Neutrophil (primary cell): Measurements from ENCODE around the gene FAM167B.

Source experiments
- H3K27ac ChIP-seq: fragments of 200-600 bp; sonication (generic); 2 replicates; pipeline ENCODE4 v1.5.1; 2016; ENCODE audit warnings: mild to moderate bottlenecking, moderate library complexity
- H3K27me3 ChIP-seq: fragments of 200-600 bp; sonication (generic); 2 replicates; pipeline ENCODE4 v1.6.0; 2016; ENCODE audit warnings: mild to moderate bottlenecking
- H3K36me3 ChIP-seq: fragments of 200-600 bp; sonication (generic); 2 replicates; pipeline ENCODE4 v1.5.1; 2017
- H3K4me1 ChIP-seq, 2 experiments: fragments of 200-600 bp in 1 of 2; sonication (generic) in 1 of 2; 1 replicate in 1 of 2; 2 replicates in 1 of 2; pipeline versions ENCODE4 v1.5.1 to v1.6.1; 2013 to 2016; ENCODE audit warnings: low read depth in 1 of 2, low read length in 1 of 2, mild to moderate bottlenecking in 1 of 2, moderate library complexity in 1 of 2; ENCODE audit not compliant: control insufficient read depth in 1 of 2, insufficient read depth in 1 of 2
- H3K4me3 ChIP-seq, 2 experiments: fragments of 200-600 bp in 1 of 2; sonication (generic) in 1 of 2; 1 replicate in 1 of 2; 2 replicates in 1 of 2; pipeline ENCODE4 v1.5.1; 2013 to 2016; ENCODE audit warnings: low read depth in 1 of 2, low read length in 1 of 2, mild to moderate bottlenecking in 1 of 2, moderate library complexity in 1 of 2
- H3K9me3 ChIP-seq: fragments of 200-600 bp; sonication (generic); 2 replicates; pipeline ENCODE4 v1.5.1; 2016
- TF ChIP-seq, protein P1 (sequence below): fragments of 200-600 bp; sonication (generic); IDR thresholded peaks from 2 replicates; pipeline ENCODE4 v1.5.1; 2016; ENCODE audit warnings: antibody characterized with exemption

FAM167B gene

DNA sequence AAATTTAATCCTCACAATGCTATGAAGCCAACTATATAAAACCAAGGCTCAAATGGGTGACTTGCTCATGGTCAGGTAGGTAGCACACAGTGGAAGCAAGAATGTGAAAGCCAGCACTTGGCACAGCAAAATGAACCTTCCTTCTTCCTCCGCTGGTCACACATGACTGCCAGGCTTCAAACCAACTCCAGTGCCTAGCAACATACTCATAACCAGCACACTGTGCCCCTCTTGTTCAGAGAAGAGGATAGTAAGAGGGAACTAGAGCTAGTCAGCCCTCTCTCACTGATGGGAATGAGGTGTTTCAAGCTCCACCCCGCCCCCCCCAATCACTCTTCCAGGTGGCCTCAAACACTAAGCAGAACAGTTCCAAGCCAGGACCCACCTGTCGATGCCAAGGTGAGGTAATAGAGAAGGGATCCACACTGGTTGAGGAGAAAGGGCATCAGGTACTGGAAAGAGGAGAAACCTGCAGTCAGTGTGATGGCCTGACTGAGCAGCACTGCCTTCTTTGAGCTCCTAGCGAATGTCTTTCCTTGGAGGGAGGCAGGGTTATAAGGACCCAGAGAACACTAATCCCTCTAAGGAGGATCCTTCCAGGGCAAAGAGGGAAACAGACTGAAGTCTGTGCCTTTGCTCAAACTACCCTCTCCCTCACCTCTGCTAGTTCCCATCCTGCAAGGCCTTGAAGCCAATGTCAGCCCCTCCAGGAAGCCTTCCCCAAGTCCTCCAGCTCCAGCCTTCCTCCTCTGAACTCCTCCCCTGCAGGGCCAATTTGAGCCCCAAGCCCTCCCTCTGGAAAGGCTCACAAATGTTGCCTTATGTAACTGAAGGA is 26.1 kb upstream of the FAM167B start:
- peaks cover 48% of the 10 kb centered on the region for H3K36me3 ChIP-seq
- peak overlapping the region; percentile 80 to 99 for H3K4me3 ChIP-seq
- TF ChIP-seq, protein P1, sequence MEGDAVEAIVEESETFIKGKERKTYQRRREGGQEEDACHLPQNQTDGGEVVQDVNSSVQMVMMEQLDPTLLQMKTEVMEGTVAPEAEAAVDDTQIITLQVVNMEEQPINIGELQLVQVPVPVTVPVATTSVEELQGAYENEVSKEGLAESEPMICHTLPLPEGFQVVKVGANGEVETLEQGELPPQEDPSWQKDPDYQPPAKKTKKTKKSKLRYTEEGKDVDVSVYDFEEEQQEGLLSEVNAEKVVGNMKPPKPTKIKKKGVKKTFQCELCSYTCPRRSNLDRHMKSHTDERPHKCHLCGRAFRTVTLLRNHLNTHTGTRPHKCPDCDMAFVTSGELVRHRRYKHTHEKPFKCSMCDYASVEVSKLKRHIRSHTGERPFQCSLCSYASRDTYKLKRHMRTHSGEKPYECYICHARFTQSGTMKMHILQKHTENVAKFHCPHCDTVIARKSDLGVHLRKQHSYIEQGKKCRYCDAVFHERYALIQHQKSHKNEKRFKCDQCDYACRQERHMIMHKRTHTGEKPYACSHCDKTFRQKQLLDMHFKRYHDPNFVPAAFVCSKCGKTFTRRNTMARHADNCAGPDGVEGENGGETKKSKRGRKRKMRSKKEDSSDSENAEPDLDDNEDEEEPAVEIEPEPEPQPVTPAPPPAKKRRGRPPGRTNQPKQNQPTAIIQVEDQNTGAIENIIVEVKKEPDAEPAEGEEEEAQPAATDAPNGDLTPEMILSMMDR, result no peak
- peaks cover 19 to 26% of the 10 kb centered on the region in 2 experiments for H3K4me1 ChIP-seq
- H3K27ac ChIP-seq, result peak overlapping the region; percentile 86
- no peaks in the 10 kb centered on the region for H3K9me3 ChIP-seq
- no peaks in the 10 kb centered on the region for H3K27me3 ChIP-seq

DNA sequence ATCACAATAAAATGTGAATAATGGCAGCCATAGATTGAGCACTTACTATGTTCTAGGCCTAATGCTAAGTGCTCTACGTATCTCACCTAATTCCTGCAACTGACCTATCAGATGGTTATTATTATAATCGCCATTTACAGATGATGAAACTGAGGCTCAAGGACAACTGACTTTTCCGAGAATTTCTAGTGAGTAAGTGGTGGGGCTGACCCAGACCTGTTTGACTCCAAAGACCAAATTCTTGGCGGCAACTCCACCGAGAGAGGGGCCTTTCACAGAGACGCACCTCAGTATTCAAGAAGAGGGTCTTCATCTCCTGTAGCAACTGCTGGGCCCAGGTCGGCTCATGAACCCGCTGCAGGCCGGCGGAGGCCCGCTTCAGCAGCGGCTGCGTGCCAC is 25.4 kb upstream of the FAM167B start:
- H3K4me1 ChIP-seq, result peaks cover 19 to 26% of the 10 kb centered on the region in 2 experiments
- TF ChIP-seq, protein P1, result no peak
- H3K36me3 ChIP-seq, result peaks cover 46% of the 10 kb centered on the region
- no peaks in the 10 kb centered on the region for H3K9me3 ChIP-seq
- peak overlapping the region; percentile 80 to 99 for H3K4me3 ChIP-seq
- H3K27me3 ChIP-seq, result no peaks in the 10 kb centered on the region
- peak overlapping the region; percentile 86 for H3K27ac ChIP-seq

DNA sequence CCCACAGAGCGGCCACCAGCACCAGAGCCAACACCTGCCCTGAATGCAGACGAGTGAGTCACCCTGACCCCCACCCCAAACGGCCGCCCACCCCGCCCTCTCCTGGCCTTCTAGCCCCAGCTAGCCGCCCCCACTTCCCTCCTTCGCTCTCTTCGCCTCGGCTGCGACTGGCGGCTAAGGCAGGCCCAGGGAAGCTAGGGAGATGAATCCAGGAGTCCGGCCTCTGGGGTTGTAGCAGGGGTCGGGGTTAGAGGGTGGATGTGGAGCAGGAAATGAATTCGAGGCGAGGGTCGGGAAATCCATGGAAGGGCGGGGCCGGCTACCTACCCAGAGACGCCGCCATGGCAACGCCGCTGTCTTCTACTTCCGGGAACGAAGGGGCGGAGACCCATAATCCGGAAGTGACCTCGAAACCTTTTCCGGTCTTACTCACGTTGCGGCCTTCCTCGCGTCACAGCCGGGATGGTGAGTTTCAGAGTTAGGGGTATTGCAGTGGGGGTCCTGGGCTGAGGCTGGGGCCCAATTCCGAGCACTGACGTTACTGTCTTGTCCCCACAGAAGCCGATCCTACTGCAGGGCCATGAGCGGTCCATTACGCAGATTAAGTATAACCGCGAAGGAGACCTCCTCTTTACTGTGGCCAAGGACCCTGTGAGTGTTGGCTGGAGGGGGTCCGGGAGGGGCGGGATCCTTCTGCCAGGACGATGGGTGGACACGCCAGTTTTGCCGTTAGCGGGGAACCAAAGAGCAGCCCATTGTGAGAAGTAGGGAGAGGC is 24.9 kb upstream of the FAM167B start, which contains the start of the genes EIF3I and TMEM234:
Gene EIF3I (plus strand): TSS at position 428 of the 776 bp plus-strand sequence. CDS start 35 bp downstream, at position 463.
Gene TMEM234 (minus strand): TSS at position 374 of the 776 bp plus-strand sequence. CDS start 31 bp downstream, at position 343.
- no peaks in the 10 kb centered on the region for H3K27me3 ChIP-seq
- peaks cover 40% of the 10 kb centered on the region for H3K36me3 ChIP-seq
- peak within 1 kb of the TSS; percentile 80 to 99 for H3K4me3 ChIP-seq
- H3K4me1 ChIP-seq, result peaks cover 19 to 26% of the 10 kb centered on the region in 2 experiments
- H3K27ac ChIP-seq, result peak within 1 kb of the TSS; percentile 86
- TF ChIP-seq, protein P1, result peak; percentile 8
- no peaks in the 10 kb centered on the region for H3K9me3 ChIP-seq

DNA sequence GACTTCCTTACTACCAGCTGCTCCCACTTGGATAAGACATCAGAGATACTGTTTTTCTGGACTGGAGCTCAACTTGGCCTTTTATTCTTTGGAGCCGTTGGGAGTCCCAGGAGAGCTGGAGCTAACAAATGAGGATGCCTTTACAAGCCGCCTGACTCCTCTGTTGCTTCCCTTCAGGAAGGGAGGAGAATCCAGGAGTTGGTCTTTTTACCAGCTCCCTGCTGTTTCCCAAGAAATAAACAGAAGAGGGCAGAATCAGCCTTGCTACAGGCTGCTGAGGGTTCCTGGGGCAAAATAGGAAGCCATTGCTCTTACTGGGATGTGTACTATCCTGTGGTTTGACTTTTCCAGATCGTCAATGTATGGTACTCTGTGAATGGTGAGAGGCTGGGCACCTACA is 23.3 kb upstream of the FAM167B start:
- Histone ChIP-seq H3K4me1 (peaks cover 19 to 26% of the 10 kb centered on the region in 2 experiments), H3K27ac (no peak overlapping the region), H3K4me3 (no peak overlapping the region), H3K27me3 (no peaks in the 10 kb centered on the region), H3K9me3 (no peaks in the 10 kb centered on the region), H3K36me3 (peaks cover 46% of the 10 kb centered on the region)
- TF ChIP-seq, protein P1, result no peak

DNA sequence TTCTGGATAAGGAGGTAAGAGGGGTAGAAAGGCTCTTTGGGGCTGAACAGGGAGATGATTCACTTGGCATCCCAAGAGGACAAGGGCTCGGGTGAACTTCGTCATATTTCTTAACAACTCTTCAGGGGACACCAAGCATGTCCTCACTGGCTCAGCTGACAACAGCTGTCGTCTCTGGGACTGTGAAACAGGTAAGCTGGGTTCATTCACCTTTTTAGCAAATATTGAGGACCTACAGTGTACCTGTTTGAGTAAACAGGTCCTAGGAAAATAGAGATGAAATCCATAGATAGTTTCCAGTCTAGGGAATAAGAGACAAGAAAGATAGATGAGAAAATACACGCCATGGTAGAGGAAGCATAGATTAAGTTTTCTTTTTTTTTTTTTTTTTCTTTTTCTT is 22.7 kb upstream of the FAM167B start:
- peaks cover 19 to 26% of the 10 kb centered on the region in 2 experiments for H3K4me1 ChIP-seq
- H3K9me3 ChIP-seq, result no peaks in the 10 kb centered on the region
- H3K4me3 ChIP-seq, result no peak overlapping the region
- H3K27me3 ChIP-seq, result no peaks in the 10 kb centered on the region
- H3K36me3 ChIP-seq, result peaks cover 50% of the 10 kb centered on the region
- no peak overlapping the region for H3K27ac ChIP-seq
- TF ChIP-seq, protein P1, result no peak
